HL-60 (cell line): ENCODE data around the gene IL17RB.
A peak's percentile ranks its signal among the peaks of the same experiment; 100 is the strongest.

Experiments used
- DNase-seq, 2 experiments: peaks; one replicate each; pipeline ENCODE4 v3.0.0-alpha.2; 2010 to 2020; ENCODE audit warnings: low read depth in 1 of 2, low spot score in 1 of 2
- H3K27ac ChIP-seq: fragments of 250-450 bp; sonication (Bioruptor Pico); replicated peaks from 2 replicates; pipeline ENCODE4 v1.5.1; 2020; ENCODE audit warnings: mild to moderate bottlenecking, moderate library complexity
- H3K27me3 ChIP-seq: fragments of 250-450 bp; sonication (Bioruptor Pico); 2 replicates; pipeline ENCODE4 v1.5.1; 2021; ENCODE audit warnings: mild to moderate bottlenecking, moderate library complexity; ENCODE audit not compliant: insufficient read depth, poor library complexity, severe bottlenecking
- H3K4me3 ChIP-seq: replicated peaks from 2 replicates; pipeline ENCODE4 v1.5.1; 2011; ENCODE audit warnings: mild to moderate bottlenecking, control low read depth, low read length; ENCODE audit not compliant: insufficient read depth
- GABPA ChIP-seq: IDR thresholded peaks from 2 replicates; pipeline ENCODE4 v1.6.1; 2012; ENCODE audit warnings: low read depth
- POLR2AphosphoS5 ChIP-seq: IDR thresholded peaks from 2 replicates; pipeline ENCODE4 v1.6.1; 2012; ENCODE audit warnings: low read depth
- REST ChIP-seq: IDR thresholded peaks from 2 replicates; pipeline ENCODE4 v1.6.1; 2012; ENCODE audit warnings: low read depth; ENCODE audit not compliant: insufficient replicate concordance
- SPI1 ChIP-seq: IDR thresholded peaks from 2 replicates; pipeline ENCODE4 v1.6.1; 2012; ENCODE audit warnings: low read depth, mild to moderate bottlenecking, borderline replicate concordance
- TF ChIP-seq, protein P1 (sequence below): IDR thresholded peaks from one replicate; pipeline ENCODE4 v1.5.1; 2011; ENCODE audit warnings: low read length, control low read depth, inconsistent platforms; ENCODE audit not compliant: insufficient read depth

Gene IL17RB

DNA sequence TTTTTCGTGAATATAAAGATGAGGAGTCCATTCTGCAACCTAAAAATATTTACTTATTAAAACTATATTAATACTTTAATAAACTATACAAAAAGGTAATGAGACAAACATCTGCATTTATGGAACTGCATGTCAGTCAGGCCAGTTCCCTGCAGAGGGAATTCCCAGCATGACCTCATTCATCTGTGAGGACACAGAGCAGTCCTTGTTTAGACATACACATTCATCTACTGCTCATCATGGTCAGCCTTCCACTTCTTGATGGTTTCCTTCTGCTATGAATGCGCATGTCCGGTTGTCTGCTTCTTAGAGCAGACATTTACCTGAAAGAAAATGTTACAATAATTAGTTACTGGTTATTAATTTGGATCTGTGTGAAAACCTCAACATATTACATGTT is 38.9 kb downstream of the IL17RB start:
- TF ChIP-seq, protein P1, sequence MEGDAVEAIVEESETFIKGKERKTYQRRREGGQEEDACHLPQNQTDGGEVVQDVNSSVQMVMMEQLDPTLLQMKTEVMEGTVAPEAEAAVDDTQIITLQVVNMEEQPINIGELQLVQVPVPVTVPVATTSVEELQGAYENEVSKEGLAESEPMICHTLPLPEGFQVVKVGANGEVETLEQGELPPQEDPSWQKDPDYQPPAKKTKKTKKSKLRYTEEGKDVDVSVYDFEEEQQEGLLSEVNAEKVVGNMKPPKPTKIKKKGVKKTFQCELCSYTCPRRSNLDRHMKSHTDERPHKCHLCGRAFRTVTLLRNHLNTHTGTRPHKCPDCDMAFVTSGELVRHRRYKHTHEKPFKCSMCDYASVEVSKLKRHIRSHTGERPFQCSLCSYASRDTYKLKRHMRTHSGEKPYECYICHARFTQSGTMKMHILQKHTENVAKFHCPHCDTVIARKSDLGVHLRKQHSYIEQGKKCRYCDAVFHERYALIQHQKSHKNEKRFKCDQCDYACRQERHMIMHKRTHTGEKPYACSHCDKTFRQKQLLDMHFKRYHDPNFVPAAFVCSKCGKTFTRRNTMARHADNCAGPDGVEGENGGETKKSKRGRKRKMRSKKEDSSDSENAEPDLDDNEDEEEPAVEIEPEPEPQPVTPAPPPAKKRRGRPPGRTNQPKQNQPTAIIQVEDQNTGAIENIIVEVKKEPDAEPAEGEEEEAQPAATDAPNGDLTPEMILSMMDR = no peak
- TF ChIP-seq REST = no peak
- TF ChIP-seq POLR2AphosphoS5 = no peak
- no peak for TF ChIP-seq GABPA
- TF ChIP-seq SPI1 = no peak
- DNase-seq = no peak

DNA sequence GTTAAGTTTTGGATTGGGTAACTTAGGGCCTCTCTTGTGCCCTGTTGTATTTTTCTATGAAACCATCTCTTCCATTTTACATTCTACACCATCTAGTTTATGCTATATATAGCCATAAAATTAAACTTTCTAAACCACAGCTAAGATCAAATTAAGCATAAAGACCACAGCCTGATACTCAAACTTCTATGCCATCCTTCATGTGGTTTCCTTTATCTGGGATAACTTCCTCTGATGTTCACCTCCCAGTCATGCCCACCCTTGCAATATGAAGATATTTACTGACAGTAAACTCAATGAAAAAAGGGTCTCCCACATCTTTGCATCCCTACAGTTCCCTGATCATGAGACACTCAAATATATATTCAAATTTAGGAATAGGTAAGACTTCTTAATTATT is 41.1 kb downstream of the IL17RB start:
- DNase-seq = no peak
- Histone ChIP-seq H3K27ac (no peak overlapping the region), H3K27me3 (no peaks in the 10 kb centered on the region), H3K4me3 (no peak overlapping the region)
- TF ChIP-seq POLR2AphosphoS5 = no peak

More for the DNA sequence above, 38.9 kb downstream of the IL17RB start:
- no peaks in the 10 kb centered on the region for H3K27me3 ChIP-seq
- no peak overlapping the region for H3K27ac ChIP-seq
- no peak overlapping the region for H3K4me3 ChIP-seq

GRCh38 chr3:53888232-53888631 is 41.9 kb downstream of the IL17RB start:
- Histone ChIP-seq H3K4me3 (no peak overlapping the region), H3K27me3 (no peaks in the 10 kb centered on the region), H3K27ac (no peak overlapping the region)
- TF ChIP-seq, protein P1 = no peak
- TF ChIP-seq POLR2AphosphoS5 = no peak
- TF ChIP-seq GABPA = no peak
- no peak for TF ChIP-seq SPI1
- no peak for TF ChIP-seq REST
- DNase-seq = no peak

GRCh38 chr3:53890726-53891475 is 44.5 kb downstream of the IL17RB start:
- Histone ChIP-seq H3K27me3 (no peaks in the 10 kb centered on the region), H3K4me3 (peak overlapping the region; percentile 95), H3K27ac (peak overlapping the region; percentile 77)
- peak in 1 of 2 experiments; percentile 21 for DNase-seq
- TF ChIP-seq POLR2AphosphoS5 = no peak
- TF ChIP-seq SPI1 = no peak
- TF ChIP-seq GABPA = no peak
- TF ChIP-seq, protein P1 = no peak
- no peak for TF ChIP-seq REST
